Ishikawa (cell line): ENCODE data around the gene TMSB4X.

Experiments used
- CEBPB ChIP-seq: IDR thresholded peaks from 2 replicates; pipeline ENCODE4 v1.6.1; 2012
- CREB1 ChIP-seq: IDR thresholded peaks from 2 replicates; pipeline ENCODE4 v1.6.1; 2012; ENCODE audit warnings: low read depth
- EGR1 ChIP-seq: IDR thresholded peaks from 2 replicates; pipeline ENCODE4 v1.6.1; 2012
- EP300 ChIP-seq: IDR thresholded peaks from 2 replicates; pipeline ENCODE4 v1.6.1; 2012; ENCODE audit warnings: borderline replicate concordance
- FOXM1 ChIP-seq: IDR thresholded peaks from 2 replicates; pipeline ENCODE4 v1.6.1; 2012; ENCODE audit warnings: low read depth, borderline replicate concordance
- NFIC ChIP-seq: IDR thresholded peaks from 2 replicates; pipeline ENCODE4 v1.6.1; 2012
- RAD21 ChIP-seq: IDR thresholded peaks from 2 replicates; pipeline ENCODE4 v1.6.1; 2012; ENCODE audit warnings: low read depth
- TAF1 ChIP-seq: IDR thresholded peaks from 2 replicates; pipeline ENCODE4 v1.6.1; 2012; ENCODE audit warnings: low read depth, mild to moderate bottlenecking
- TCF12 ChIP-seq: IDR thresholded peaks from 2 replicates; pipeline ENCODE4 v1.6.1; 2012; ENCODE audit warnings: low read depth
- TEAD4 ChIP-seq: IDR thresholded peaks from 2 replicates; pipeline ENCODE4 v1.6.1; 2012
- ZBTB7A ChIP-seq: IDR thresholded peaks from 2 replicates; pipeline ENCODE4 v1.6.1; 2012; ENCODE audit warnings: low read depth
- TF ChIP-seq, protein P1 (sequence below): IDR thresholded peaks from 2 replicates; pipeline ENCODE4 v1.6.1; 2012
- TF ChIP-seq, protein P2 (sequence below): IDR thresholded peaks from 2 replicates; pipeline ENCODE4 v1.6.1; 2012; ENCODE audit warnings: low read depth, mild to moderate bottlenecking
- TF ChIP-seq, protein P3 (sequence below): IDR thresholded peaks from 2 replicates; pipeline ENCODE4 v1.6.1; 2012

TMSB4X gene

DNA sequence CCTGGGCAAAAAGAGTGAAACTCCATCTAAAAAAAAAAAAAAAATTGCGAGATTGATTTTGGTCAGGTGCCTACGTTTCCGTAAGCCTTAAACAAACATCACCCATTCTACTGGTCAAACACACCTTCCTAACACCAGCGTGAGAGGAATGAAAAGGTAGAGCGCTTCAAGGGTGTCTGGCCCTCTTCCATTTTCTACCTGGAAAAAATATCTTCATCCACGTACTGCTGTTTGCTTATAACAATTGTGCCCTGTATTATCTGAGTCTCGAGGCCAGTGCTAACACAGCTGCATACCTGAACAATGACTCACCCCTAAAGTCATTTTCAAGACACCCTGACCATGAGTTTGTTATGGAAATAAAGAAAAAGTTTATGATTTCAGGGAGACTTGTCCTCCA is 13.9 kb downstream of the TMSB4X start:
- TF ChIP-seq NFIC (peak; percentile 68), TCF12 (0 out of 2 replicates have a peak, but pooled peaks have one; percentile 36), CREB1 (no peak), RAD21 (no peak), CEBPB (no peak), TEAD4 (peak; percentile 83), EP300 (peak; percentile 70), ZBTB7A (no peak)
- TF ChIP-seq, protein P1, sequence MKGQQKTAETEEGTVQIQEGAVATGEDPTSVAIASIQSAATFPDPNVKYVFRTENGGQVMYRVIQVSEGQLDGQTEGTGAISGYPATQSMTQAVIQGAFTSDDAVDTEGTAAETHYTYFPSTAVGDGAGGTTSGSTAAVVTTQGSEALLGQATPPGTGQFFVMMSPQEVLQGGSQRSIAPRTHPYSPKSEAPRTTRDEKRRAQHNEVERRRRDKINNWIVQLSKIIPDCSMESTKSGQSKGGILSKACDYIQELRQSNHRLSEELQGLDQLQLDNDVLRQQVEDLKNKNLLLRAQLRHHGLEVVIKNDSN: no peak
- TF ChIP-seq, protein P2, sequence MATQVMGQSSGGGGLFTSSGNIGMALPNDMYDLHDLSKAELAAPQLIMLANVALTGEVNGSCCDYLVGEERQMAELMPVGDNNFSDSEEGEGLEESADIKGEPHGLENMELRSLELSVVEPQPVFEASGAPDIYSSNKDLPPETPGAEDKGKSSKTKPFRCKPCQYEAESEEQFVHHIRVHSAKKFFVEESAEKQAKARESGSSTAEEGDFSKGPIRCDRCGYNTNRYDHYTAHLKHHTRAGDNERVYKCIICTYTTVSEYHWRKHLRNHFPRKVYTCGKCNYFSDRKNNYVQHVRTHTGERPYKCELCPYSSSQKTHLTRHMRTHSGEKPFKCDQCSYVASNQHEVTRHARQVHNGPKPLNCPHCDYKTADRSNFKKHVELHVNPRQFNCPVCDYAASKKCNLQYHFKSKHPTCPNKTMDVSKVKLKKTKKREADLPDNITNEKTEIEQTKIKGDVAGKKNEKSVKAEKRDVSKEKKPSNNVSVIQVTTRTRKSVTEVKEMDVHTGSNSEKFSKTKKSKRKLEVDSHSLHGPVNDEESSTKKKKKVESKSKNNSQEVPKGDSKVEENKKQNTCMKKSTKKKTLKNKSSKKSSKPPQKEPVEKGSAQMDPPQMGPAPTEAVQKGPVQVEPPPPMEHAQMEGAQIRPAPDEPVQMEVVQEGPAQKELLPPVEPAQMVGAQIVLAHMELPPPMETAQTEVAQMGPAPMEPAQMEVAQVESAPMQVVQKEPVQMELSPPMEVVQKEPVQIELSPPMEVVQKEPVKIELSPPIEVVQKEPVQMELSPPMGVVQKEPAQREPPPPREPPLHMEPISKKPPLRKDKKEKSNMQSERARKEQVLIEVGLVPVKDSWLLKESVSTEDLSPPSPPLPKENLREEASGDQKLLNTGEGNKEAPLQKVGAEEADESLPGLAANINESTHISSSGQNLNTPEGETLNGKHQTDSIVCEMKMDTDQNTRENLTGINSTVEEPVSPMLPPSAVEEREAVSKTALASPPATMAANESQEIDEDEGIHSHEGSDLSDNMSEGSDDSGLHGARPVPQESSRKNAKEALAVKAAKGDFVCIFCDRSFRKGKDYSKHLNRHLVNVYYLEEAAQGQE: no peak
- TF ChIP-seq, protein P3, sequence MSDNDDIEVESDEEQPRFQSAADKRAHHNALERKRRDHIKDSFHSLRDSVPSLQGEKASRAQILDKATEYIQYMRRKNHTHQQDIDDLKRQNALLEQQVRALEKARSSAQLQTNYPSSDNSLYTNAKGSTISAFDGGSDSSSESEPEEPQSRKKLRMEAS: no peak

DNA sequence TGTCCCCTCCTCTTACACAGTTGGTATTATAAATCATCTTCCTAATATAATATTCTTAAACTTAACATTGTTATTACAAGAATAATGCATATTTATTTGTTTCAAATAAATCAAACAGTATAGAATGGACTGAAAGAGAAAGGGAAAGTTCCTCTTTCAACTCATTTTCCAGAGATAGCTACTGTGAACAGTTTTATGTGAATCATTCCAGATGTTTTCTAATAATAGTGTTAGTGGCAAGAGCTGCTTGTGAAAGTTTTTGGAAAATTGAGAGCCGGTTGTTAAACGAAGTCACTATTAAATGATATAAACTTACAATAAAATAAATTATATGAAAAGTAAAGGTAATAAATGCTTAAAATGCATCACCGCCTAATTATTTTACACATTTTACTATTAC is 14.6 kb downstream of the TMSB4X start:
- TF ChIP-seq TEAD4: no peak
- TF ChIP-seq, protein P2: no peak
- TF ChIP-seq, protein P3: no peak
- no peak for TF ChIP-seq CEBPB
- no peak for TF ChIP-seq NFIC
- no peak for TF ChIP-seq EP300
- no peak for TF ChIP-seq TCF12
- TF ChIP-seq FOXM1: no peak
- no peak for TF ChIP-seq ZBTB7A
- TF ChIP-seq CREB1: no peak
- no peak for TF ChIP-seq RAD21

DNA sequence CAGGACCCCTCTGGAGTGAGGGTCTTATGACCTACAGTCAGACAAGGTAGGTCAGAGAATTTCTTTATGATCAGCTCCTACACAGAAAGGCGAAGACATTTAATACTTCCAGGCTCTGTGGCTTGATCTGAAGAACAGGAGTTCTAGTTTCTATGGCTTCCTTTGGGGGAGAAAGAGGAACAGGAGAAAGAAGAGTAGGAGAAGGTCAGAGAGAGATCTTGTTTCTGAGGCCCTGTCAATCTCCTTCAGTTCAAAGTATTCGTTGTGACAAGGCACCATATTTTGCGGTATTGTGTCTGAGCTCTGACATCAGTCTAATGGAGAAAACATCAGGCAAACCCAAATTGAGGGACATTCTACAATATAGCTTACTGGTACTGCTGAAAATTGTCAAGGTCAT is 16.7 kb downstream of the TMSB4X start:
- TF ChIP-seq TAF1: no peak
- TF ChIP-seq CREB1: no peak
- TF ChIP-seq EP300: no peak
- TF ChIP-seq RAD21: no peak
- no peak for TF ChIP-seq CEBPB
- TF ChIP-seq, protein P2: no peak
- TF ChIP-seq, protein P3: no peak
- TF ChIP-seq TEAD4: no peak

DNA sequence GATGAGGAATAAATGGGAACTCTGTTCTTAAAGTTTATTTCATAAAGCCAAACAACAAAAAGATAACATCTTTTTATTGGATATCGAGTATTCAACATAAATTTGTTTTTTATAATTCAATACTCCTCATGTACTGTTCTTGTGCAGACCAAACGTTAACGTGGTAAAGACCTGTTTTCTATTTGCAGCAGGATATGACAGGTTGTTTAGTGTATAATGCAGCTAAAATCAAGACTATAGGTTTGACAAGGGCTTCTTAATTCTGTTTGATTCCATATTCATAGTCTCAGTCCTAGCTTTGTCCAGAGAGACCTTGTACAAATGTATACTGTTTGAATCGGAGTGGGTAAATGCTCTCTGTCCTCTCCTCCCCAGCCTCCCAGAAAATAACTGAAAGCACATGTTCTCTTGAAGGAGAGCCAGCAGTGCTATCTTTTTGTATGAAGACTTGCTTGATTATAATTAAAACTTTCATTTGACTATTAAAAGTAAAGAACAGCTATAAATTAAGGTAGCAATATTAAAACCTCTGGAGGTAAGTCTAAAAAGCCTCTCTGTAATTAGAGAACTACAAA is 17.7 kb downstream of the TMSB4X start:
- no peak for TF ChIP-seq TEAD4
- TF ChIP-seq, protein P1: no peak

DNA sequence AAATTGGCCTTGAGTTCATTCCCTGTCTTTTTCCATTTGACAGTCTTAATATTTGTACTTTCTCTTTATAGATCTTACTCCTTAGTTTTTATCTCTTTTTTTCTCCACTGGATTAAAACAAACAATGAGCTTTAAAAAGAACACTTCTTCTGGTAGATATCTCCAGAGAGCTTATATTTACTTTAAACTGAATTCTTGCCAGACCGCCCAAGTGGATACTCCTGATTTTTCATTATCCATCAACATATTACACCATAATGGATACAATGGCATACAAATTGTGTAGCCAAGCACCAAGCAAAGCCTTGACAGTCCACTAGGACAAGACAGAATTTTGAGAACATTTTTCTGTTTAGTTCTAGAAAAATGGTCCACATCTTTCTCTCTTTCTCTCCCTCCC is 18.9 kb downstream of the TMSB4X start:
- TF ChIP-seq, protein P2: no peak
- TF ChIP-seq TEAD4 (no peak), EGR1 (no peak), TCF12 (no peak), FOXM1 (no peak), ZBTB7A (no peak), EP300 (no peak)
- TF ChIP-seq, protein P1: no peak
